ENCODE data around the gene OR52A5.
"Not testable (repeated sequence)": the region's sequence is repeated elsewhere in the genome, so short reads cannot be mapped to it uniquely, and the experiment has no call there.

- TF ChIP-seq CTCF (IDR thresholded peaks at IDR 0.05; ENCODE audit: insufficient read depth, low read length, poor library complexity, severe bottlenecking); EZH2phosphoT487 (conservative IDR thresholded peaks at IDR 0.05; ENCODE audit: low read length): not testable (repeated sequence)
Measured at GRCh38 chr11:5161045-5161444, 22.9 kb upstream of the OR52A5 start.

Data from SU-DHL-6 (cell line).